ENCODE measurements around the gene IL17REL.

DNA sequence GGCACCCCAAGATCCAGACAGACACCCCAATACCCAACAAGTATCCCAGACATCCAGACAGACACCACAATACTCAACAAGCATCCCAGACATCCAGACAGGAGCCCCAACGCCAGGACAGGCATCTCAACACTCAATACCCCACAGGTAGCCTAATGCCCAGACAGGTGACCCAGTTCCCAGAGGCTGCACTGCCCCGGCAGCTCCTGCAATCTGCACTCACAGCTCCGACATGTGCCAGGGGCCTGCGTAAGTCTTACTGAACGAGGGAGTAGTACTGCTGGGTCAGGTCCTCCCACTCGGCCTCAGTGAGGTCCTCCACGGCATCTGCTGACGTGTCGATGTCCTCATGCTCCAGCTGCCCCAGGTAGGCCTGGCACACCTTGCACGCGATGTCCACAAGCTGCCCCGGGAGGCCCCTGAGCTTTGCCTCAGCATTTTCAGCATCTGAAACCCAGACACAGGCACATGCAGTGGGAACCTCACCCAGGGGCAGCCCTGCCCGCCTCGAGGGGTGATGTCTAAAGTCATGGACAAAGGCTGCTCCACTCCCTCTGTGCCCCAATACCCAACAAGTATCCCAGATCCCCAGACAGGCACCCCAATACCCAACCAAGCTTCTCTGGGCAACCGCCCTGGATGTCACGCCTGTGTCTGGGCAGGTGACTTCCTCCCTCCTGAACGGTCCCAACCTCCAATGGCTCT lies 28.9 kb upstream of the IL17REL start:
- TF ChIP-seq, protein P1, sequence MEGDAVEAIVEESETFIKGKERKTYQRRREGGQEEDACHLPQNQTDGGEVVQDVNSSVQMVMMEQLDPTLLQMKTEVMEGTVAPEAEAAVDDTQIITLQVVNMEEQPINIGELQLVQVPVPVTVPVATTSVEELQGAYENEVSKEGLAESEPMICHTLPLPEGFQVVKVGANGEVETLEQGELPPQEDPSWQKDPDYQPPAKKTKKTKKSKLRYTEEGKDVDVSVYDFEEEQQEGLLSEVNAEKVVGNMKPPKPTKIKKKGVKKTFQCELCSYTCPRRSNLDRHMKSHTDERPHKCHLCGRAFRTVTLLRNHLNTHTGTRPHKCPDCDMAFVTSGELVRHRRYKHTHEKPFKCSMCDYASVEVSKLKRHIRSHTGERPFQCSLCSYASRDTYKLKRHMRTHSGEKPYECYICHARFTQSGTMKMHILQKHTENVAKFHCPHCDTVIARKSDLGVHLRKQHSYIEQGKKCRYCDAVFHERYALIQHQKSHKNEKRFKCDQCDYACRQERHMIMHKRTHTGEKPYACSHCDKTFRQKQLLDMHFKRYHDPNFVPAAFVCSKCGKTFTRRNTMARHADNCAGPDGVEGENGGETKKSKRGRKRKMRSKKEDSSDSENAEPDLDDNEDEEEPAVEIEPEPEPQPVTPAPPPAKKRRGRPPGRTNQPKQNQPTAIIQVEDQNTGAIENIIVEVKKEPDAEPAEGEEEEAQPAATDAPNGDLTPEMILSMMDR (IDR thresholded peaks at IDR 0.05) = no peak
- TF ChIP-seq POLR2A (IDR thresholded peaks at IDR 0.05) = no peak
